ENCODE results near the gene LSAMP.

GRCh38 chr3:115921711-115922110, 523.6 kb downstream of the LSAMP start:
- TF ChIP-seq, protein P1, sequence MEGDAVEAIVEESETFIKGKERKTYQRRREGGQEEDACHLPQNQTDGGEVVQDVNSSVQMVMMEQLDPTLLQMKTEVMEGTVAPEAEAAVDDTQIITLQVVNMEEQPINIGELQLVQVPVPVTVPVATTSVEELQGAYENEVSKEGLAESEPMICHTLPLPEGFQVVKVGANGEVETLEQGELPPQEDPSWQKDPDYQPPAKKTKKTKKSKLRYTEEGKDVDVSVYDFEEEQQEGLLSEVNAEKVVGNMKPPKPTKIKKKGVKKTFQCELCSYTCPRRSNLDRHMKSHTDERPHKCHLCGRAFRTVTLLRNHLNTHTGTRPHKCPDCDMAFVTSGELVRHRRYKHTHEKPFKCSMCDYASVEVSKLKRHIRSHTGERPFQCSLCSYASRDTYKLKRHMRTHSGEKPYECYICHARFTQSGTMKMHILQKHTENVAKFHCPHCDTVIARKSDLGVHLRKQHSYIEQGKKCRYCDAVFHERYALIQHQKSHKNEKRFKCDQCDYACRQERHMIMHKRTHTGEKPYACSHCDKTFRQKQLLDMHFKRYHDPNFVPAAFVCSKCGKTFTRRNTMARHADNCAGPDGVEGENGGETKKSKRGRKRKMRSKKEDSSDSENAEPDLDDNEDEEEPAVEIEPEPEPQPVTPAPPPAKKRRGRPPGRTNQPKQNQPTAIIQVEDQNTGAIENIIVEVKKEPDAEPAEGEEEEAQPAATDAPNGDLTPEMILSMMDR (IDR thresholded peaks at IDR 0.05), result no peak
- no peak for TF ChIP-seq POLR2A (IDR thresholded peaks at IDR 0.05)

Data from lower leg skin (tissue), 3 donors.